Stimulated activated CD4-positive, alpha-beta T cell treated with anti-CD3 and anti-CD28 coated beads, Interleukin-1b, Interleukin-23, amount 100 ng/mL, for 1 hour (primary cell): Measurements from ENCODE around the gene GTF2H4.
"Not testable (repeated sequence)": the region's sequence is repeated elsewhere in the genome, so short reads cannot be mapped to it uniquely, and the experiment has no call there.

Source experiments
- DNase-seq, 2 donors: peaks; one replicate each; pipeline ENCODE4 v3.0.0-alpha.2; 2020; ENCODE audit warnings: low read depth in 2 of 2

GTF2H4 gene

GRCh38 chr6:30924040-30924627 lies 16.1 kb downstream of the GTF2H4 start:
- not testable (repeated sequence) for DNase-seq

GRCh38 chr6:30926644-30927043 lies 18.6 kb downstream of the GTF2H4 start:
- no peak for DNase-seq

- DNase-seq, result not testable (repeated sequence)
Measured at GRCh38 chr6:30927080-30927479, 19.1 kb downstream of the GTF2H4 start.

- no peak for DNase-seq
Measured at GRCh38 chr6:30928677-30929076, 20.7 kb downstream of the GTF2H4 start.

GRCh38 chr6:30930506-30930905 lies 22.5 kb downstream of the GTF2H4 start:
- no peak for DNase-seq

- DNase-seq, result no peak
Measured at GRCh38 chr6:30931272-30931671, 23.3 kb downstream of the GTF2H4 start.

- DNase-seq, result no peak
Measured at GRCh38 chr6:30931969-30932645, 24.1 kb downstream of the GTF2H4 start, which contains the start of gene SFTA2. Gene SFTA2 (minus strand): TSS chr6:30932170. CDS start chr6:30932096, 74 bp downstream.

GRCh38 chr6:30932665-30933365 lies 24.8 kb downstream of the GTF2H4 start:
- DNase-seq, result no peak

GRCh38 chr6:30935018-30935417 lies 27.0 kb downstream of the GTF2H4 start:
- DNase-seq, result no peak

- DNase-seq, result no peak
Measured at GRCh38 chr6:30937265-30937664, 29.3 kb downstream of the GTF2H4 start.

- DNase-seq, result no peak
Measured at GRCh38 chr6:30938730-30939129, 30.7 kb downstream of the GTF2H4 start.

GRCh38 chr6:30939473-30939872 lies 31.5 kb downstream of the GTF2H4 start:
- DNase-seq, result no peak

GRCh38 chr6:30940361-30940986 lies 32.5 kb downstream of the GTF2H4 start, which contains the start of gene MUCL3:
Gene MUCL3 (plus strand): TSS chr6:30940973. CDS start chr6:30941000, 27 bp downstream.
- no peak for DNase-seq

- no peak for DNase-seq
Measured at GRCh38 chr6:30942338-30943060, 34.5 kb downstream of the GTF2H4 start.

- no peak for DNase-seq
Measured at GRCh38 chr6:30944051-30944450, 36.0 kb downstream of the GTF2H4 start.

GRCh38 chr6:30945281-30945680 lies 37.3 kb downstream of the GTF2H4 start:
- no peak for DNase-seq

- no peak for DNase-seq
Measured at GRCh38 chr6:30947231-30947630, 39.2 kb downstream of the GTF2H4 start.

- no peak for DNase-seq
Measured at GRCh38 chr6:30948811-30949210, 40.8 kb downstream of the GTF2H4 start.

GRCh38 chr6:30951907-30952469 lies 44.0 kb downstream of the GTF2H4 start:
- DNase-seq, result no peak

GRCh38 chr6:30954631-30955366 lies 46.8 kb downstream of the GTF2H4 start:
- no peak for DNase-seq
